ENCODE data around the gene VSIG4.
"Not testable (repeated sequence)": the region's sequence is repeated elsewhere in the genome, so short reads cannot be mapped to it uniquely, and the experiment has no call there.

The VSIG4 gene

GRCh38 chrX:65985211-65985610, 54.7 kb downstream of the VSIG4 start:
- DNase-seq (ENCODE audit: low read depth), result no peak
- H3K4me3 ChIP-seq (ENCODE audit: low read depth, low read length), result no peak overlapping the region
- no peak for TF ChIP-seq CTCF (IDR thresholded peaks at IDR 0.05; ENCODE audit: control insufficient read depth, extremely low read depth, insufficient read depth)

GRCh38 chrX:65977161-65977560, 62.7 kb downstream of the VSIG4 start:
- not testable (repeated sequence) for H3K4me3 ChIP-seq (ENCODE audit: low read depth, low read length); DNase-seq (ENCODE audit: low read depth)

- TF ChIP-seq CTCF (IDR thresholded peaks at IDR 0.05; ENCODE audit: control insufficient read depth, extremely low read depth, insufficient read depth), result no peak
- no peak overlapping the region for H3K4me3 ChIP-seq (ENCODE audit: low read depth, low read length)
- no peak for DNase-seq (ENCODE audit: low read depth)
Observed at GRCh38 chrX:65976161-65976560, 63.7 kb downstream of the VSIG4 start.

- H3K4me3 ChIP-seq (ENCODE audit: low read depth, low read length), result not testable (repeated sequence)
Observed at GRCh38 chrX:65975161-65975751, 64.6 kb downstream of the VSIG4 start.

More at GRCh38 chrX:65975161-65975751, 64.6 kb downstream of the VSIG4 start:
- DNase-seq (ENCODE audit: low read depth), result not testable (repeated sequence)
